Cardiac fibroblast (primary cell): ENCODE measurements around the gene GATB.

Experiments
- DNase-seq, 2 donors: peaks; one replicate each; pipeline versions ENCODE4 v3.0.0 to v3.0.0-alpha.2; 2010; ENCODE audit warnings: low read depth in 2 of 2
- H3K4me3 ChIP-seq, 2 donors: replicated peaks in 1 of 2; 1 replicate in 1 of 2; 2 replicates in 1 of 2; pipeline ENCODE4 v1.5.1; 2011; ENCODE audit warnings: low read depth in 2 of 2, low read length in 2 of 2, mild to moderate bottlenecking in 2 of 2, moderate library complexity in 1 of 2
- TF ChIP-seq, protein P1 (sequence below): IDR thresholded peaks from one replicate; pipeline ENCODE4 v1.5.1; 2011; ENCODE audit warnings: low read depth, mild to moderate bottlenecking, low read length, inconsistent platforms

Gene GATB

GRCh38 chr4:151653548-151653918, 107.3 kb downstream of the GATB start:
- TF ChIP-seq, protein P1, sequence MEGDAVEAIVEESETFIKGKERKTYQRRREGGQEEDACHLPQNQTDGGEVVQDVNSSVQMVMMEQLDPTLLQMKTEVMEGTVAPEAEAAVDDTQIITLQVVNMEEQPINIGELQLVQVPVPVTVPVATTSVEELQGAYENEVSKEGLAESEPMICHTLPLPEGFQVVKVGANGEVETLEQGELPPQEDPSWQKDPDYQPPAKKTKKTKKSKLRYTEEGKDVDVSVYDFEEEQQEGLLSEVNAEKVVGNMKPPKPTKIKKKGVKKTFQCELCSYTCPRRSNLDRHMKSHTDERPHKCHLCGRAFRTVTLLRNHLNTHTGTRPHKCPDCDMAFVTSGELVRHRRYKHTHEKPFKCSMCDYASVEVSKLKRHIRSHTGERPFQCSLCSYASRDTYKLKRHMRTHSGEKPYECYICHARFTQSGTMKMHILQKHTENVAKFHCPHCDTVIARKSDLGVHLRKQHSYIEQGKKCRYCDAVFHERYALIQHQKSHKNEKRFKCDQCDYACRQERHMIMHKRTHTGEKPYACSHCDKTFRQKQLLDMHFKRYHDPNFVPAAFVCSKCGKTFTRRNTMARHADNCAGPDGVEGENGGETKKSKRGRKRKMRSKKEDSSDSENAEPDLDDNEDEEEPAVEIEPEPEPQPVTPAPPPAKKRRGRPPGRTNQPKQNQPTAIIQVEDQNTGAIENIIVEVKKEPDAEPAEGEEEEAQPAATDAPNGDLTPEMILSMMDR: no peak
- no peak overlapping the region for H3K4me3 ChIP-seq
- no peak for DNase-seq

- H3K4me3 ChIP-seq: no peak overlapping the region
- DNase-seq: peak; percentile 39 to 62
- TF ChIP-seq, protein P1: no peak
Observed at GRCh38 chr4:151652841-151653547, 107.8 kb downstream of the GATB start.

GRCh38 chr4:151651496-151651895, 109.3 kb downstream of the GATB start:
- DNase-seq: no peak
- TF ChIP-seq, protein P1: no peak
- H3K4me3 ChIP-seq: no peak overlapping the region

DNA sequence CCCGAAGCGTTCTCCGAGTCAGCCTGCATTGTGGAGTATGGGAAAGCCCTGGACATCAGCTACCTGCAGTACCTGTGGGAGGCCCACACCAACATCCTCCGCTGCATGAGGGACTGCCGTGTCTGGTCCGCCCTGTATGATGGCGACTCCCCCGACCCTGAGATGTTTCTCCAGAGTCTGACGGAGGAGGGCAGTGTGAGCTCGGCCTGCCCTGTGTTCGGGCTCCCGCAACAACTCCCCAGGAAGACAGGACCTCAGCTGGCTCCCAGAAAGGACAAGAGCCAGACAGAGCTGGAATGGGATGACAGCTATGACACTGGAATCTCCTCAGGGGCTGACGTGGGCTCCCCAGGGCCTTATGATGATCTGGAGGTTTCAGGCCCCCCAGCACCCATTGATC, 111.3 kb downstream of the GATB start:
- DNase-seq: peak in 1 of 2 donors; percentile 14
- no peak overlapping the region for H3K4me3 ChIP-seq
- TF ChIP-seq, protein P1: peak; percentile 9

- DNase-seq: peak in 1 of 2 donors; percentile 6
- no peak overlapping the region for H3K4me3 ChIP-seq
- TF ChIP-seq, protein P1: no peak
Observed at GRCh38 chr4:151646322-151646721, 114.5 kb downstream of the GATB start.

DNA sequence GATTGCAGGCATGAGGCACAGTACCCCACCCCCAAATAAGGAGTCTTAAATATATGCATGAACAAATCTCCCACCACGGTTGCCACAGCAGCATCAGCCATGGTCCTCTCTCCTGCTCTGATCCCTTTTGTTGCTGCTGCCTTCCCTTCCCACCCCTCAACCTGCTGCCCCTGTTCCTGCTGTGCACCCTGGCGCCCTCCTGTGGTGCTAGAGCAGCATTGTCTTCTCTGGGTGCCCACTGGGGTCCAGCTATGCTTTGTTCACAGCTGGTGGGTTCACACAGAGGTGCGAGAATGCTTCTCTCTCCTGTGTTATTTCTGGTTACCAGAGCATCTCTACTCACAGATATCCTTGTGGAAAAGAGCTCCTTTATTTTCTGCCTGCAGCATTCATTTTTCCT, 116.2 kb downstream of the GATB start:
- TF ChIP-seq, protein P1: peak; percentile 49
- DNase-seq: no peak
- H3K4me3 ChIP-seq: no peak overlapping the region

DNA sequence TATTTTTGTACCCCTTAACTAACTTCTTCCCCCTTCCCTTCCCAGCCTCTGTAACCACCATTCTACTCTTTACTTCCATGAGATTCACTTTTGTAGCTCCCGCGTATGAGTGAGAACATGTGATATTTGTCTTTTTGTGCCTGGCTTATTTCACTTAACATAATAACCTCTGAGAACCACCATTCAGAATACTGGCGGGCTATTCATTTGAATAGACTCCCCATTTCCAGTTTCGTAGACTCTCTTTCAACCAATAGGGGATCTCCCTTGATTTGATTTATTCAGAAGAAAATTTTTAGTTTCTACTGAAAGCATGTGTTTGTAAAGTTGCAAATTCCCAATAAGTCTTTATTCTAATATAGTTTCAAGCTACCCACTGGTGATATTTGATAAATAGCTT, 117.2 kb downstream of the GATB start:
- TF ChIP-seq, protein P1: no peak
- DNase-seq: no peak
- no peak overlapping the region for H3K4me3 ChIP-seq
